ENCODE data around the gene FKBP10.

The FKBP10 gene

DNA sequence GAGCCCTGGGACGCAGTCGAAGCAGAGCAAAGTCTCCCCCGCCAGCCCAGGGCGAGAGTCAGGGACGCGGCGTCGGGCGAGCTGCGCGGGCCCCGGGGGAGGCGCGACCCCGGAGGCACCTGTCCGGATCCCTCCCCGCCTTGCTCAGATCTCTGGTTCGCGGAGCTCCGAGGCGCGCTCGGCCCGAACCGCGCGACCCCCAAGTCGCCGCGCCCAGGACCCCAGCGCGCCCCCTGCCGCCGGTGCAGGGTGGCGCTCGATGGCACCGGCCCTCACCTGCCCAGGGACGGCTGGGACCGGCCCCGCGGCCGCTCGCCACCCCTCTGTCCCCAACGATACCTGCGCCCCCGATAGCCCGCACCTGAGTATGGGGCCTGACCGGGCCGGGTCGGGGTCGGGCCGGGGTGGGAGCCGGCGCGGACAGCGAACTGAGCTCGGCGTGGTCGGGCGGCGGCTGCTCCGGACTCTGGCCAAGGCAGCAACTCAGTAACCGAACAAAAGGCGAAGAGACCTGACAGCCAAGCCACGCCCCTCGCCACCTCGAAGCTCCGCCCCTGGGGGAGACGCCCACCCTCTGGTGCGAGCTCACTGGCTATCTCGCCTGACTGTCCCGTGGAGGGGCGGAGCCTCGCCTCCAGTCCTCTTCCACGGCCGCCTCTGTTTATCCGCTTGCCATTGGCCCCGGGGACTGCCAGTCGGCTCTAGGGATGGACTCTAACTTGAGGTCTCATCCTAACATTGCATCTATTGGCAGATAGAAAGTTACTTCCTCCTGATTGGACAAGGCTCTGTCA lies 26.4 kb upstream of the FKBP10 start, which contains the start of gene JUP:
Gene JUP (minus strand): TSS at position 485 of the 794 bp plus-strand sequence. CDS start 14,857 bp downstream, outside the sequence.
- H3K27me3 ChIP-seq (ENCODE audit: insufficient read depth, poor library complexity, severe bottlenecking): no peaks in the 10 kb centered on the region
- H3K27ac ChIP-seq (replicated peaks): peak within 1 kb of the TSS; percentile 66
- TF ChIP-seq POLR2AphosphoS5 (IDR thresholded peaks at IDR 0.05; ENCODE audit: low read depth) (peak; percentile 56; the same call in 1 of the 2 replicates), CTCF (IDR thresholded peaks at IDR 0.05; ENCODE audit: insufficient read depth, low read length) (peak; percentile 17)
- TF ChIP-seq, protein P1, sequence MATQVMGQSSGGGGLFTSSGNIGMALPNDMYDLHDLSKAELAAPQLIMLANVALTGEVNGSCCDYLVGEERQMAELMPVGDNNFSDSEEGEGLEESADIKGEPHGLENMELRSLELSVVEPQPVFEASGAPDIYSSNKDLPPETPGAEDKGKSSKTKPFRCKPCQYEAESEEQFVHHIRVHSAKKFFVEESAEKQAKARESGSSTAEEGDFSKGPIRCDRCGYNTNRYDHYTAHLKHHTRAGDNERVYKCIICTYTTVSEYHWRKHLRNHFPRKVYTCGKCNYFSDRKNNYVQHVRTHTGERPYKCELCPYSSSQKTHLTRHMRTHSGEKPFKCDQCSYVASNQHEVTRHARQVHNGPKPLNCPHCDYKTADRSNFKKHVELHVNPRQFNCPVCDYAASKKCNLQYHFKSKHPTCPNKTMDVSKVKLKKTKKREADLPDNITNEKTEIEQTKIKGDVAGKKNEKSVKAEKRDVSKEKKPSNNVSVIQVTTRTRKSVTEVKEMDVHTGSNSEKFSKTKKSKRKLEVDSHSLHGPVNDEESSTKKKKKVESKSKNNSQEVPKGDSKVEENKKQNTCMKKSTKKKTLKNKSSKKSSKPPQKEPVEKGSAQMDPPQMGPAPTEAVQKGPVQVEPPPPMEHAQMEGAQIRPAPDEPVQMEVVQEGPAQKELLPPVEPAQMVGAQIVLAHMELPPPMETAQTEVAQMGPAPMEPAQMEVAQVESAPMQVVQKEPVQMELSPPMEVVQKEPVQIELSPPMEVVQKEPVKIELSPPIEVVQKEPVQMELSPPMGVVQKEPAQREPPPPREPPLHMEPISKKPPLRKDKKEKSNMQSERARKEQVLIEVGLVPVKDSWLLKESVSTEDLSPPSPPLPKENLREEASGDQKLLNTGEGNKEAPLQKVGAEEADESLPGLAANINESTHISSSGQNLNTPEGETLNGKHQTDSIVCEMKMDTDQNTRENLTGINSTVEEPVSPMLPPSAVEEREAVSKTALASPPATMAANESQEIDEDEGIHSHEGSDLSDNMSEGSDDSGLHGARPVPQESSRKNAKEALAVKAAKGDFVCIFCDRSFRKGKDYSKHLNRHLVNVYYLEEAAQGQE (IDR thresholded peaks at IDR 0.05; ENCODE audit: insufficient replicate concordance, low read depth): no peak
- peak; percentile 91 to 99 for DNase-seq (ENCODE audit: low read depth in 1 of 2, low spot score in 1 of 2)
- peak within 1 kb of the TSS; percentile 50 for H3K4me3 ChIP-seq (replicated peaks; ENCODE audit: insufficient read depth, low read length)

GRCh38 chr17:41787021-41787418 lies 25.8 kb upstream of the FKBP10 start:
- TF ChIP-seq CTCF (IDR thresholded peaks at IDR 0.05; ENCODE audit: insufficient read depth, low read length): no peak
- TF ChIP-seq, protein P1 (IDR thresholded peaks at IDR 0.05; ENCODE audit: insufficient replicate concordance, low read depth): no peak
- no peak for TF ChIP-seq SPI1 (IDR thresholded peaks at IDR 0.05; ENCODE audit: borderline replicate concordance, low read depth)
- TF ChIP-seq GABPA (IDR thresholded peaks at IDR 0.05; ENCODE audit: low read depth): no peak
- TF ChIP-seq POLR2AphosphoS5 (IDR thresholded peaks at IDR 0.05; ENCODE audit: low read depth): no peak
- Histone ChIP-seq H3K27ac (replicated peaks) (no peak overlapping the region), H3K27me3 (ENCODE audit: insufficient read depth, poor library complexity, severe bottlenecking) (no peaks in the 10 kb centered on the region), H3K4me3 (replicated peaks; ENCODE audit: insufficient read depth, low read length) (no peak overlapping the region; the same call in 1 of the 2 replicates)
- no peak for DNase-seq (ENCODE audit: low read depth in 1 of 2, low spot score in 1 of 2)

GRCh38 chr17:41792845-41793783 lies 19.7 kb upstream of the FKBP10 start:
- Histone ChIP-seq H3K27me3 (ENCODE audit: insufficient read depth, poor library complexity, severe bottlenecking) (no peaks in the 10 kb centered on the region), H3K27ac (replicated peaks) (no peak overlapping the region), H3K4me3 (replicated peaks; ENCODE audit: insufficient read depth, low read length) (no peak overlapping the region)
- no peak for DNase-seq (ENCODE audit: low read depth in 1 of 2, low spot score in 1 of 2)
- TF ChIP-seq SPI1 (IDR thresholded peaks at IDR 0.05; ENCODE audit: borderline replicate concordance, low read depth) (no peak), GABPA (IDR thresholded peaks at IDR 0.05; ENCODE audit: low read depth) (no peak), CTCF (IDR thresholded peaks at IDR 0.05; ENCODE audit: insufficient read depth, low read length) (no peak), POLR2AphosphoS5 (IDR thresholded peaks at IDR 0.05; ENCODE audit: low read depth) (no peak)
- TF ChIP-seq, protein P1 (IDR thresholded peaks at IDR 0.05; ENCODE audit: insufficient replicate concordance, low read depth): no peak
